Activated CD8-positive, alpha-beta T cell treated with anti-CD3 and anti-CD28 coated beads, Interleukin-2, amount 10 ng/mL, durations not matched to agents 7 days and 5 days (primary cell): ENCODE data around the gene HSD11B1L. TPM values are rescaled to one million over a fixed set of nuclear protein-coding genes. Genes with fewer than 3 reads are reported as not detected.
"Not testable (repeated sequence)": the region's sequence is repeated elsewhere in the genome, so short reads cannot be mapped to it uniquely, and the experiment has no call there.

Experiments
- ATAC-seq: fragments of 150-1000 bp; cut with Tn5 transposase; one replicate; pipeline ENCODE4 v1.10.0; 2021; ENCODE audit warnings: moderate library complexity
- CTCF ChIA-PET: fragments of 350-600 bp; sonication (Branson Sonifier 250); formaldehyde crosslinking; loops from one replicate; lab custom pipeline; 2021; ENCODE audit warnings: antibody characterized with exemption; lab: Charles Lee
- POLR2A ChIA-PET: fragments of 350-600 bp; sonication (Branson Sonifier 250); formaldehyde crosslinking; loops from one replicate; lab custom pipeline; 2021; ENCODE audit warnings: antibody characterized with exemption; lab: Charles Lee
- DNase-seq: peaks from one replicate; pipeline ENCODE4 v3.0.0-alpha.2; 2020
- H3K27ac Mint-ChIP-seq: one replicate; pipeline ENCODE4 v1.8.0; 2021; ENCODE audit warnings: mild to moderate bottlenecking, mixed read lengths
- H3K27me3 Mint-ChIP-seq: one replicate; pipeline ENCODE4 v1.8.0; 2021; ENCODE audit warnings: low read depth, mixed read lengths
- H3K36me3 Mint-ChIP-seq: one replicate; pipeline ENCODE4 v1.8.0; 2021; ENCODE audit warnings: low read depth, mixed read lengths
- H3K4me1 Mint-ChIP-seq: one replicate; pipeline ENCODE4 v1.8.0; 2021; ENCODE audit warnings: low read depth, mixed read lengths
- H3K4me3 Mint-ChIP-seq: one replicate; pipeline ENCODE4 v1.8.0; 2021; ENCODE audit warnings: mild to moderate bottlenecking, mixed read lengths
- H3K9me3 Mint-ChIP-seq: one replicate; pipeline ENCODE4 v1.8.0; 2022; ENCODE audit warnings: mixed read lengths; ENCODE audit not compliant: insufficient read depth
- total RNA-seq, 2 experiments: library from RNA; stranded (reverse); gene quantifications; one replicate each; pipeline ENCODE4 v1.2.3, GENCODE V29; 2021

HSD11B1L gene
- total RNA-seq, 2 experiments from 2014 or later: 2.0 to 2.1 TPM

DNA sequence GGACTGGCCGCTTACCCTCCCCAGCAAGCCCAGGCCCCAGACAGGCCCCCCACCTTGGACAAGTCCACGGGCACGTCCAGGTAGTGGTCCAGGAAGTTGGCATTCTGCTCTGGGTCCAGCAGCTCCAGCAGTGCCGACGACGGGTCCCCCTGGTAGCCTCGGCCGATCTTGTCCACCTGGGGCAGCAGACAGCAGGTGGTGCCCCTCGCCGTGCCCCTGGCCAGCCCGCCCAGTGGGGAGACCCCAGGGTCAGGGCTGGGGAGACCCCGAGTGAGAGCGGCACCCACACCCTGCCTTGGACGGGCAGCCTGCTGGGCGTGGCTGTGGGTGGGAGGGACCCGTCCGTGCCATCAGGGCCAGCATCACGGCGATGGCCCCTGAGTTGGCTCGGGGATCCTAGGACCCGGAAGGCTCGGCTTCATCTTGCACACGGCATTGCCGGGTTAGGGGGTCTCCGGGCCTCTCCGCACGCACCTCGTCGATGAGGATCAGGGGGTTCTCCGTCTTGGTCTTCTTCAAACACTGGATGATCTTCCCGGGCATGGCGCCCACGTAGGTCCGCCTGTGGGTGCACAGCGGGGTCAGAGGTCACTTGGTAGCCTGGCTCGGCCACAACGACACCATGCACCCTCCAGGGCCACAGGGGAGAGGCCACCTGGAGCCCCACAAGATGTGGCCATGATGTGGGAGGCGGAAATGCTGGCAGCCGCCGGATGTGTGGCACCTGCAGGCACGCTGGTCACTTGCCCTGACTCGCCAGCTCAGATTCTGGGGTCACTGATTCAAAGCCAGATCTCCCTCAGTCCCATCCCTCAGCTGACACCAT lies 15.6 kb downstream of the HSD11B1L start:
- H3K27ac Mint-ChIP-seq: no peak overlapping the region
- no peak overlapping the region for H3K4me3 Mint-ChIP-seq
- ChIA-PET POLR2A (no interaction called here), CTCF (no interaction called here)
- peaks cover 15% of the 10 kb centered on the region for H3K4me1 Mint-ChIP-seq
- H3K9me3 Mint-ChIP-seq: no peaks in the 10 kb centered on the region
- DNase-seq (no peak), ATAC-seq (no peak)
- H3K27me3 Mint-ChIP-seq: no peaks in the 10 kb centered on the region
- H3K36me3 Mint-ChIP-seq: peaks cover 50% of the 10 kb centered on the region

- no peaks in the 10 kb centered on the region for H3K9me3 Mint-ChIP-seq
- no peak for ATAC-seq
- peaks cover 48% of the 10 kb centered on the region for H3K36me3 Mint-ChIP-seq
- peaks cover 10% of the 10 kb centered on the region for H3K4me1 Mint-ChIP-seq
- ChIA-PET POLR2A (no interaction called here), CTCF (interaction anchor here (1.8 kb wide), 1 partner anchor 7 kb away, joined by 4 read pairs; the partner anchor contains the start of gene RPL36)
- no peak overlapping the region for H3K4me3 Mint-ChIP-seq
- no peak overlapping the region for H3K27ac Mint-ChIP-seq
- no peaks in the 10 kb centered on the region for H3K27me3 Mint-ChIP-seq
- no peak for DNase-seq
Observed at GRCh38 chr19:5697022-5697889, 16.4 kb downstream of the HSD11B1L start.

GRCh38 chr19:5697890-5698634 lies 17.2 kb downstream of the HSD11B1L start:
- H3K27me3 Mint-ChIP-seq: no peaks in the 10 kb centered on the region
- H3K4me3 Mint-ChIP-seq: no peak overlapping the region
- no peak overlapping the region for H3K27ac Mint-ChIP-seq
- peaks cover 42% of the 10 kb centered on the region for H3K36me3 Mint-ChIP-seq
- no peak for ATAC-seq
- POLR2A ChIA-PET: no interaction called here
- no peaks in the 10 kb centered on the region for H3K9me3 Mint-ChIP-seq
- CTCF ChIA-PET: interaction anchor here (1.8 kb wide), 1 partner anchor 8 kb away, joined by 4 read pairs; the partner anchor contains the start of gene RPL36
- H3K4me1 Mint-ChIP-seq: peaks cover 2% of the 10 kb centered on the region
- DNase-seq: no peak

DNA sequence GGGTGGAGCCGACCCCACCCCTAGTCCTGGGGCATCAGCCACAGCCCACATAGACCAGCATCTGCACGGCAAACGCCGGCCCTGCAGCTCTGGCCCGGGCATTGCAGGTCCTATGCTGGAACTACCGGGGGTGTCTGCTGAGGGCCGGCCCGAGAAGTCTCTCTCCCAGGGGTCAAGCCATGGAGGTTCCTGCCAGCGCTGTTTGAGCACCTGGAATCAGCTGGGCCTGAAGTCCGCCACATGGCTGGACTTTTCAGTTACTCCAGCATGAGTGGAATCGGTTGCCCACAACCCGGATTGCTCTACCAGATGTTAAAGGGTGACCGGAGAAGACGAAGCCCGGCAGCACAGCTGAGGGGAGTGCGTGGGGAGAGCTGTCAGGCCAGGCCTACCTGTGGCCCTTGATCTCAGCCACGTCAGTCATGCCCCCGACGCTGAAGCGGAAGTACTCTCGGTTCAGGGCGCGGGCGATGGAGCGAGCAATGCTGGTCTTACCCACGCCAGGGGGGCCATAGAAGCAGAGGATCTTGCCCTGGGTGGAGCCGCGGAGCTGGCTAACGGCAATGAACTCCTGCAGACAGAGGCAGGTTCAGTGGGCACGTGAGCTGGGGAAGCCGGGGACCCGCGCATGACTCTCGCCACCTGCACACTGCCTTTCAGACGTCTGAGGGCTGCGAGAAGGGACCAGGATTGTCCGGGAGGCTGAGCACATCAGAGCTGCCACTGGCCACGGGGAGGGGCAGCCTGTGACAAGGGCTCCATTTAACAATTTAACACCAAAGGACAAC lies 18.0 kb downstream of the HSD11B1L start:
- no peak for ATAC-seq
- CTCF ChIA-PET: interaction anchor here (0.8 to 1.8 kb wide), 2 partner anchors 8 to 9 kb away, joined by 3 to 4 read pairs; partner anchors contain the start of gene RPL36
- no peak for DNase-seq
- H3K4me3 Mint-ChIP-seq: no peak overlapping the region
- H3K27me3 Mint-ChIP-seq: no peaks in the 10 kb centered on the region
- no peaks in the 10 kb centered on the region for H3K4me1 Mint-ChIP-seq
- H3K9me3 Mint-ChIP-seq: no peaks in the 10 kb centered on the region
- H3K27ac Mint-ChIP-seq: no peak overlapping the region
- POLR2A ChIA-PET: no interaction called here
- H3K36me3 Mint-ChIP-seq: peaks cover 46% of the 10 kb centered on the region

GRCh38 chr19:5700455-5701092 lies 19.7 kb downstream of the HSD11B1L start:
- DNase-seq (no peak), ATAC-seq (no peak)
- Mint-ChIP-seq H3K27me3 (no peaks in the 10 kb centered on the region), H3K4me1 (no peaks in the 10 kb centered on the region), H3K9me3 (no peaks in the 10 kb centered on the region), H3K4me3 (no peak overlapping the region), H3K36me3 (peaks cover 42% of the 10 kb centered on the region), H3K27ac (no peak overlapping the region)
- CTCF ChIA-PET: no interaction called here
- POLR2A ChIA-PET: interaction anchor here (1.6 kb wide), 1 partner anchor 10 kb away, joined by 6 read pairs; the partner anchor contains the start of gene RPL36

- not testable (repeated sequence) for ATAC-seq
Observed at GRCh38 chr19:5702053-5702410, 21.2 kb downstream of the HSD11B1L start.

DNA sequence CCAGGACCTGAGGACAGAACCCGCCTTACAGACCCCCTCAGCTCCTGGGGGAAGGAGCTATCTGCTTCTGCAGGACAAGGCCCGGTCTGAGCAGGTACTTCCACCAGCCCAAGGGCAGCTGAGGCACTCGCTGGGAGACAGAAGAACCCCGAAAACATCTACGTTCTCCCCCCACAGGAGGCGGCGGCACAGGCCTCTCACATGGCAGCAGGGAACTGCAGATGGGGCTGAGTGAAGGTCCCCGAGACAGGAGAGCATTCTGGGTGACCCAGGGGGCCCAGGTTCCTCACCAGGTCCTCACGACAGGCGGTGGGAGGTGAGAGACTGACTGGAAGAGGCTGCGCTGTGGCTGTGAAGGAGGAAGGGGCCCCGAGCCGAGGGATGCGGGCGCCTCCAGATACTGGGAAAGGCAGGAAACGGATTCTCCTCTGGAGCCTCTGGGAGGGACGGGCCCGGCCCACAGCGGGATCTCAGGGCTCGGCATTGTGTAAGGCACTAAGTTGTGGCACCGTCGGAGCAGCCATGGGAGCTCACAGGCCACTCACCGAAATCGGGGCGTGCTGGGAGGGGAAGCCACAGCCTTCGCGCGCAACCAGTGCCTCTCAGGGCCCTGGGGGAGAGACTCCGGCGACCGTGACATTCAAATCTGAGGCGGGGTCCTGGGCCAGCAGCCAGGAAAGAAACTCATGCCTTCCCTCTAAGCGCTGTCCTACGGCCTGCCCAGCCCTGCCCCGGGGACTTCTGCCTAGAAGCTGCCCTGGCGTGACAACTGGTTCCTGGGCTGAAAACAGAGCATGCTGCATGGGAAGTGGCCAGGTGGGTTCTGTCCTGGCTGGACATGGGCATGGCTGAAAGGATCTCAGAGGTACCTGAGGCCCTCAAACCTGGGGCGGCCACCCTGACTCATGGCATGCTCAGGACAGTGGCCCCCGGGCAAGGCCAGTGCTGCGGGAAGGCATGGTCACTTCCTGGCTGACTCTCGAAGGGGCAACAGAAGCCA lies 23.3 kb downstream of the HSD11B1L start:
- Mint-ChIP-seq H3K36me3 (peaks cover 53% of the 10 kb centered on the region), H3K4me3 (no peak overlapping the region), H3K27me3 (no peaks in the 10 kb centered on the region), H3K27ac (no peak overlapping the region), H3K9me3 (no peaks in the 10 kb centered on the region), H3K4me1 (no peaks in the 10 kb centered on the region)
- DNase-seq (no peak), ATAC-seq (no peak)
- POLR2A ChIA-PET: interaction anchor here (1.7 kb wide), 1 partner anchor 14 kb away, joined by 6 read pairs; no protein-coding TSS in a partner anchor
- CTCF ChIA-PET: no interaction called here

More at GRCh38 chr19:5702053-5702410, 21.2 kb downstream of the HSD11B1L start:
- H3K4me1 Mint-ChIP-seq, CTCF ChIA-PET, POLR2A ChIA-PET, H3K4me3 Mint-ChIP-seq, DNase-seq, H3K27me3 Mint-ChIP-seq, H3K27ac Mint-ChIP-seq, H3K9me3 Mint-ChIP-seq: not testable (repeated sequence)
- H3K36me3 Mint-ChIP-seq: peaks cover 49% of the 10 kb centered on the region

DNA sequence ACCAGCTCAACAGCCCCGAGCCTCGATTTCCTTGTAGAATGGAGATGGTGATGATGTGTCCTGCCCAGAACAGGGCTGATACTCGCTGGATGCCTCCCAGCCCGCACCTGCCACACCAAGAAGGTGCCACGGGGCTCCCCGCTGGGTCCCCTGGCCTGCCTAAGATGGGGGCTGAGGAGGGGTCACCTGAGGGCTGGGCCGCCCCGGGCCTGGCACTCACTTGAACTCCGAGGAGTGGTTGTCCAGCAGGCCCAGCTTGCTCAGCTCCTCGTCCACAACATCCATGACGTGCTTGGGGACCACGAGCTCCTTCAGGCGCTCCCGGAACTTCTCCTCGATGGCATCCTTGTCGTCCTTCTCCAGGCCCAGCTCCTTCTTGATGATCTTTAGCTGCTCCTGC lies 24.7 kb downstream of the HSD11B1L start:
- DNase-seq (no peak), ATAC-seq (no peak)
- H3K27me3 Mint-ChIP-seq: no peaks in the 10 kb centered on the region
- H3K9me3 Mint-ChIP-seq: no peaks in the 10 kb centered on the region
- POLR2A ChIA-PET: no interaction called here
- no peak overlapping the region for H3K4me3 Mint-ChIP-seq
- H3K4me1 Mint-ChIP-seq: no peaks in the 10 kb centered on the region
- H3K27ac Mint-ChIP-seq: no peak overlapping the region
- CTCF ChIA-PET: no interaction called here
- peaks cover 50% of the 10 kb centered on the region for H3K36me3 Mint-ChIP-seq

- no peak for ATAC-seq
- CTCF ChIA-PET: interaction anchor here (1.6 to 2.0 kb wide), 2 partner anchors 16 to 20 kb away, joined by 4 read pairs; no protein-coding TSS in a partner anchor
- Mint-ChIP-seq H3K9me3 (no peaks in the 10 kb centered on the region), H3K27ac (no peak overlapping the region), H3K36me3 (peaks cover 43% of the 10 kb centered on the region), H3K27me3 (no peaks in the 10 kb centered on the region), H3K4me1 (no peaks in the 10 kb centered on the region), H3K4me3 (no peak overlapping the region)
- DNase-seq: no peak
- POLR2A ChIA-PET: interaction anchor here (3.0 kb wide), 1 partner anchor 11 kb away, joined by 11 read pairs; no protein-coding TSS in a partner anchor
Observed at GRCh38 chr19:5706876-5707573, 26.2 kb downstream of the HSD11B1L start.
